ENCODE results near the gene HS6ST2.
A peak's percentile ranks its signal among the peaks of the same experiment; 100 is the strongest.

HS6ST2 gene

DNA sequence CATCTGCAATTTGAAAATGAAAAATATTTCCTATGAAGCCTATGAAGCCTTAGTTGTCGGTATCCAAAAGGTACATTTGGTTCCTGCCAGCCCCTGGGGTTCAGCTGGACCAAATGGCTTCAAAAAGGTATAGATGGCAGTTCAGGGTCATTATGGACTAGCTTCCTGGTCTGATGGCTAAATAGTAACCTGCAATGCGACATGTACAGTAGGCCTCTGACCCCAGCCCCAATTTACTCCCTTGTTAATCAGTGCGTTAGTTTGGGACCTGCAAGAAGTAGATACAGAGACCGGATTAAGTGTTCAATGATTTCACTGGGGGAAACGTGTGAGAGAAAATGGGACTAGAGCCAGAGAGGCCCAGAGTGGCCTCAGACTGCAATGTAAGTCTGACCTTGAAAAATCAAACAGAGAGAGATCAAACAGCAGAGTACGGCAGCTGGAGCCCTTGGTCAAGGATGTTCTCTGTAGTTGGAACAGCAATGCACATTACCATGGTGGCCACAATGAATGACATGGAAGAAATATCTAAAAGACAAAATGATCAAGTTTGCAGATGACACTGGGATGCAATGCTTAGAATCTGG lies 354.6 kb downstream of the HS6ST2 start:
- no peak for DNase-seq

DNA sequence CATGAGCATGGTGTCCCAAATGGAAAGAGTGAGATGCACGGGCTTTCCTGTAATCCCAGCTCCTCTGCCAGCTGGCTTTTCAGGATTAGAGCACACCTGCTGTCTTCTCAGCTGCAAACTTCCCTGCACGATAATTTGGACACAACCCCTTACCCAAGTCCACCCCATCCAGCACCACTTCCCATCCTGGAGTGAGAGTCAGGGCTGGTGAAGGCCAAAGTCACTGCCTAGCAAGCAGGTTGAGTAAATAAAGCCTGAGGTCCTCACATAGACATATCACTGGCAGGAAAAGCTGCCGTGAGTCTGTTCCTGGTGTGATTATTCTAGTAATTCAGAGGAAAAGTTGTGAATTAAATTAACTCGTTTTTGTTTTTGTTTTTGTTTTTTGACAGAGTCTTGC lies 355.7 kb downstream of the HS6ST2 start:
- no peak for DNase-seq

DNA sequence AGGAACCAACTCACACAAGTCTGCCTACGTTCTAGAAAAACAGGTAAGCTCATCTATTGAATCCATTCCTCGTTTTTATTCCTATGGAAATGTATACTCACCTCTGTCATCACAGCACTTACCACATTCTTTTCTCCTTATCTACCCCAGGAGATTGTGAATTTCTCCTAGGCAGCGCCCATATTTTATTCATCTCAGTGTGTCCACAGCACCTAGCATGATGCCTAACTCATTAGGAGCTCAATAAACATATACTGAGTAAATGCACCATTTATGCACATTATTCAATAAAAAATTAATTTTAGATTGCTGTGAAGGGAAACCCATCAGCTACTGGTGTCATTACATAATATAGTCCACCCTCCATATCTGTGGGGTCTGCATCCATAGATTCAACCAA lies 363.4 kb downstream of the HS6ST2 start:
- DNase-seq, result no peak

DNA sequence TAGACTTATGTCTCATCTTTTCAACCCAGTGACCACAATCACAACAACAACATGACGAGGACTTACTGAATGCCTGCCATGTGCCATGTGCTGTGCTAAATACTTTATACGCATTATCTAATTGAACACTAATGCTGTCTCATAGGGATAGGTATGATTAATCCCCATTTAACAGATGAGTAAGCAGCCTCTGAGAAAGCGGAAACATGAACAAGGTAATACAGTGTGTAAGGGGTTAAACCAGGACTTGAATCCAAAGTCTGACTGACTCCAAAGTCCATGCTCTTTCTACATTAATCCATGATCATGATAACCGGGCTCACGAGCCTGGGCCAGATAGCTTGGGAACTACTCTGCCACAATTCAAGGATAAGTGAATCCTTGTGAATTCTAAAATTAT lies 364.3 kb downstream of the HS6ST2 start:
- DNase-seq, result peak; percentile 10

DNA sequence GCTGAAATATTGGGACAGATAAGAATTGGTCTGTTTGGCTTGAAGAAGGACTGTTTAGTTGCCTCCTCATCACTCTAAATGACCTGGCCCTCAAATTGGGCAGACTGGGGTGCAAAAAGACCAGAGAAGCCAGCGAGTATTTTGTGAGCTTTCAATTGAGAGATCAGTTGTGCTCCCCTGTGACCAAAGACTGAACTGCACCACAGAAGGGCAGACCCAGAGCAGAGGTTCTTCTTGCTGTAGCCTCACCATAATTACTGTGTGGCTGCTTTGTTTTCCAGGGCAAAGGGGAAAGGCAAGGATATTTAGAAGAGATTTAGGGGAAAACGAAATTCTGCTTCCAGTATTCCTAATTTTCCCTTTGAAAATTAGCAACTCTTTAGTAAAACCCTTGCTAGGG lies 365.5 kb downstream of the HS6ST2 start:
- DNase-seq, result no peak

DNA sequence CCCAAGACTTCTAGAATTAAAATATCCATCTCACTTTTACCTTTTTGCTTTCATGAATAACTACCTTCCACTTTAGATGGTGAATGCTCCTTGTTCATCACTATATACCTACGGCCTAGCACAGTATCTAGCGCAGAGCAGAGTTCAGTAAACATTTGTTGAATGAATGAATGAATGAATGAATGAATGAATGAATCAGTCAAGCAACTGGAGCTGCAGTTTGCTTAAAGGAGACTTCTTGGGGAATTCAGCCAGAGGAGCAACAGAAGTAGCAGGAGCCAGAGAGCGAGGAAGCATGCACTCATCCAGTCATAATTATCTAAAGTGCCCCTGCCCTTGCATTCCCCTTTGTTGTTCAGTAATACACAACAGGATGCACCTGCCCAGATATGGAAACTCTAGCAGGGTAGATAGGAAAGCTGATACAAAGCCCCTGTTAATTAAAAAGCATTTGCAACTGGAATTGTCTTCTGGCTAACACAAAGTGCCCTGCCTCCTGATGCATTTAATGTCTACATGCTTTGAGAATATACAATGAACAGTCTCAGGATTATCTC lies 366.6 kb downstream of the HS6ST2 start:
- DNase-seq, result no peak

DNA sequence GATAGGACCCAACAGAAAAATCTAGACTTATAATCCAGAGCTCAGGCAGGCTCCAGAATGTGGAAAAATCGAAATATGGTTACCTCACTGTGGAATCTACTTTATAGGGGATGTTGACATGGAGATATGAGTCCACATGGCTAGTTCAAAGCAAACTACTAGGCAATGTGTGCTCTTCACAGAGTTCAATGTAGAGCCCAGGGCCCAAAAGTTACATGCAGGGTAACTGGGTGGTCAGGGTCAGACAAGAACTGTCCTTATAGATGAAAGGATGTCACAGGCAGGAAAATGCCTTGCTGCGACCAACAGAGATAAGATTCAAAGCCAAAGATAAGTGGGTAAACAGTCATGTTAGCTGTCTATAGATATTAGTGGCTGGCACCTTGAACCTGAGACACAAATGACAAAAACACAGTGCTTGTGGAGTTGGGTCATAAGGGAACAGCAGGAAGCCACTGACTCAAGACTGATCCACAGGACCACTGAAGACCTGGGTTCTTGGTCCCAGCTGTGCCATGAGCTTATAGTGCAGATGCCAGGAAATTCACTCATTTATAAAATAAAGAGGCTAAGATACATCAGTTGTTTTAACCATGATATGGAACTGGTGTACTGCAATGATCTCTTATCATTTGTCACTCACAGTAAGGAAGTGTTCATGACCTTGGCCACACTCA lies 367.9 kb downstream of the HS6ST2 start:
- no peak for DNase-seq

DNA sequence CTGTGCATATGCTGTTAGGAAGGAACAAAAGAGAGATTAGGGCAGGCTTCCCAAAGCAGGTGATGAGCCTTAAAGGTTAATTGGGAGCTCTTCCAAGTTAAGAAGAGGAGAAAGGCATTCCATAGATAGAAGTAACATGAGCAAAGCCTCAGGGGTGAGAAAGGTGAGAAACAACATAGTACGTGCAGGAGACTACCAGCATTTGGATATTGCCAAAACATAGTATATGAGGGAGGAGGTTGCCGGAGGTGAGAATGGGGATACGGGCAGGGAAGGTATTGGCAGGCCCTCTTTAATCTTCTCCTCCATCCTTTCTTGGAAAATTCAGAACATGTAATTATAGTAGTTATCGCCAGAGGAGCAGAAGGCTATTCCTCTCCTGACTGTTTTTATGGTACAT lies 373.5 kb downstream of the HS6ST2 start:
- DNase-seq, result no peak

DNA sequence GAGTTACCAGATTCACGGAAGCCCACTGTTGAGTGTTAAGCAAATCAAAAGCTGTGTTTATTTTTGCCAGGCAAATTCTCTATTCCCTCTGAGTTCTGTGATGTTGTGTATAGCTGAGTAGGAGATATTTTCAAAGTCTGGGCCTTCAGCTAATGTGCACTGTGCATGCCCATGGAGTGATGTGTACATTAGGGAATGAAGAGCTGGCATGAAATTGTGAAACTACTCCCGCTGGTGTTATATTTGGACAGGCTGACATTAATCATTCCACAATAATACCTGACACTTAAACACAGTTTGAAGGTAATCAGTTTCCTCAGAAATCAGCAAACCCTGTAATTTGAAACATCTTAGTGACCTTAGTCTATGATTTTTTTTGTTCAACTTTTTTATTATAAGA lies 381.5 kb downstream of the HS6ST2 start:
- DNase-seq, result no peak

All from fibroblast of upper back skin (primary cell).